Central memory CD8-positive, alpha-beta T cell (primary cell): ENCODE measurements around the gene OTUB2.

Source experiments
- ATAC-seq: fragments of 150-1000 bp; cut with Tn5 transposase; replicated peaks from 2 replicates; pipeline ENCODE4 v1.10.0; 2022; ENCODE audit warnings: mild to moderate bottlenecking, moderate FRiP score, moderate number of reproducible peaks; ENCODE audit not compliant: poor library complexity, severe bottlenecking; ENCODE audit errors: extremely low read depth
- DNase-seq, 2 donors: peaks; one replicate each; pipeline ENCODE4 v3.0.0; 2021; ENCODE audit warnings: low spot score in 2 of 2
- H3K27ac Mint-ChIP-seq: one replicate; pipeline ENCODE4 v1.8.0; 2022; ENCODE audit warnings: low read depth, mild to moderate bottlenecking, moderate library complexity, mixed read lengths
- H3K27me3 Mint-ChIP-seq: one replicate; pipeline ENCODE4 v1.8.0; 2022; ENCODE audit warnings: mixed read lengths
- H3K36me3 Mint-ChIP-seq: one replicate; pipeline ENCODE4 v1.8.0; 2022; ENCODE audit warnings: mild to moderate bottlenecking, moderate library complexity, mixed read lengths; ENCODE audit not compliant: insufficient read depth
- H3K4me1 Mint-ChIP-seq: one replicate; pipeline ENCODE4 v1.8.0; 2022; ENCODE audit warnings: mixed read lengths
- H3K4me3 Mint-ChIP-seq: one replicate; pipeline ENCODE4 v1.8.0; 2022; ENCODE audit warnings: mild to moderate bottlenecking, moderate library complexity, mixed read lengths
- H3K9me3 Mint-ChIP-seq: one replicate; pipeline ENCODE4 v1.8.0; 2022; ENCODE audit warnings: mixed read lengths

Gene OTUB2

GRCh38 chr14:94018308-94018707 is 7.8 kb upstream of the OTUB2 start:
- Mint-ChIP-seq H3K36me3 (no peaks in the 10 kb centered on the region), H3K4me1 (no peaks in the 10 kb centered on the region), H3K4me3 (no peak overlapping the region), H3K27ac (no peak overlapping the region), H3K27me3 (peaks cover 27% of the 10 kb centered on the region), H3K9me3 (no peaks in the 10 kb centered on the region)
- DNase-seq = no peak
- ATAC-seq = no peak

DNA sequence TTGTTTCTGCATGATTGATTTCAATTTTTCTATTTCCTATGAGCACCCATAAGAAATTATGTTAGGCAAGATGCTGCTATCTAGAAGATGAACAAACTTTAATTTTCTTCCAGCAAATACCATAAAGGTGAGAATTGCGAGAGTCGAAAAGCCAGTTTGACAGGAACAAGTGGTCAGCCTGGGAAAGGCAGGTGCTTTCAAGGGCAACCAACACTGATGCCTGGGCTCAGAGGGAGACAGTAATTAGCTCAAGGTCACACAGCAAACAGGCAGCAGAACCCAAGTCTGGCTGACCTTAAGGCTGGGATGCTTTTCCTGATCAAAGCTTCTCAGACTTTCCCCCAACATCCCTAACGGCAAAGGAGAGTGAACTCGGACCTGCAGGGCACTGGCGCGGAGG is 6.8 kb upstream of the OTUB2 start:
- no peaks in the 10 kb centered on the region for H3K4me1 Mint-ChIP-seq
- no peak for DNase-seq
- H3K36me3 Mint-ChIP-seq = no peaks in the 10 kb centered on the region
- H3K27me3 Mint-ChIP-seq = peaks cover 38% of the 10 kb centered on the region
- H3K9me3 Mint-ChIP-seq = no peaks in the 10 kb centered on the region
- no peak overlapping the region for H3K4me3 Mint-ChIP-seq
- no peak overlapping the region for H3K27ac Mint-ChIP-seq
- no peak for ATAC-seq

GRCh38 chr14:94020267-94020666 is 5.9 kb upstream of the OTUB2 start:
- no peak overlapping the region for H3K27ac Mint-ChIP-seq

GRCh38 chr14:94021001-94021400 is 5.1 kb upstream of the OTUB2 start:
- no peak overlapping the region for H3K27ac Mint-ChIP-seq
- no peak for DNase-seq
- peaks cover 1% of the 10 kb centered on the region for H3K36me3 Mint-ChIP-seq
- no peaks in the 10 kb centered on the region for H3K9me3 Mint-ChIP-seq
- ATAC-seq = no peak
- H3K4me1 Mint-ChIP-seq = peaks cover 3% of the 10 kb centered on the region
- no peak overlapping the region for H3K4me3 Mint-ChIP-seq
- H3K27me3 Mint-ChIP-seq = peaks cover 41% of the 10 kb centered on the region

More at GRCh38 chr14:94020267-94020666, 5.9 kb upstream of the OTUB2 start:
- H3K4me1 Mint-ChIP-seq = no peaks in the 10 kb centered on the region
- H3K36me3 Mint-ChIP-seq = no peaks in the 10 kb centered on the region
- no peak for ATAC-seq
- DNase-seq = no peak
- no peak overlapping the region for H3K4me3 Mint-ChIP-seq
- H3K27me3 Mint-ChIP-seq = peaks cover 41% of the 10 kb centered on the region
- H3K9me3 Mint-ChIP-seq = no peaks in the 10 kb centered on the region

DNA sequence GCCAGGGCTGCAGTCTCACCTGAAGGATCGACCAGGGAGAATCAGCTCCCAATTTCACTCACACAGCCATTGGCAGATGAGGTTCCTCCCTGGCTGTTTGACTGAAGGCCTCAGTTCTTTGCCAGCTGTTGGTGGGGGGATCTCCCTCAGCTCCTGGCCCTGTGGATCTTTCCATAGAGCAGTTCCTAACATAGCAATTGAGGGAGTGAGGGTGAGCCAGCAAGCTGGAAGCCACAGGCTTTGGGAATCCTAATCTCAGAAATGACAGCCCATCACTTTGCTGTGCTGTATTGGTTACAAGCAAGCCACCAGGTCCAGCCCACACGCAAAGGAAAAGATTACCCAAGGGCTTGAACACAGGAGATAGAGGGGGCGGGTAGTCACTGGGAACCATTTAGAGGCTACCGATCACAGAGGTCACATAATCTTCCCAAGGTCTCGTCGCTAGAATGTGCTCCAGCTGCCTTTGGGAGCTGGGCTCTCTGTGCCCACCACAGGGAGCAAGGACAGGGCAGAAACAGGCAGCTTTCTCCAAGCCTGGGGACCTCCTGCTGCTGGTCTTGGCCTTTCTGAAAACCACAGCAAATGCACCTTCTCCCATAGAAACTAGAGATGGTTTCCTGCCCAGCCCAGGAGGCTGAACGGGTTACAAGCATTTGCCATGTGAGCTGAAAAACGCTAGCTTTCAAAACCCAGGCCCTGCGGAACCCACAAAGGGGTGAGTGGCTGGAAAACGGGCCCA is 4.6 kb upstream of the OTUB2 start:
- Mint-ChIP-seq H3K9me3 (no peaks in the 10 kb centered on the region), H3K36me3 (peaks cover 3% of the 10 kb centered on the region), H3K4me1 (peaks cover 5% of the 10 kb centered on the region), H3K4me3 (no peak overlapping the region), H3K27ac (no peak overlapping the region), H3K27me3 (peaks cover 41% of the 10 kb centered on the region)
- DNase-seq (no peak), ATAC-seq (no peak)

DNA sequence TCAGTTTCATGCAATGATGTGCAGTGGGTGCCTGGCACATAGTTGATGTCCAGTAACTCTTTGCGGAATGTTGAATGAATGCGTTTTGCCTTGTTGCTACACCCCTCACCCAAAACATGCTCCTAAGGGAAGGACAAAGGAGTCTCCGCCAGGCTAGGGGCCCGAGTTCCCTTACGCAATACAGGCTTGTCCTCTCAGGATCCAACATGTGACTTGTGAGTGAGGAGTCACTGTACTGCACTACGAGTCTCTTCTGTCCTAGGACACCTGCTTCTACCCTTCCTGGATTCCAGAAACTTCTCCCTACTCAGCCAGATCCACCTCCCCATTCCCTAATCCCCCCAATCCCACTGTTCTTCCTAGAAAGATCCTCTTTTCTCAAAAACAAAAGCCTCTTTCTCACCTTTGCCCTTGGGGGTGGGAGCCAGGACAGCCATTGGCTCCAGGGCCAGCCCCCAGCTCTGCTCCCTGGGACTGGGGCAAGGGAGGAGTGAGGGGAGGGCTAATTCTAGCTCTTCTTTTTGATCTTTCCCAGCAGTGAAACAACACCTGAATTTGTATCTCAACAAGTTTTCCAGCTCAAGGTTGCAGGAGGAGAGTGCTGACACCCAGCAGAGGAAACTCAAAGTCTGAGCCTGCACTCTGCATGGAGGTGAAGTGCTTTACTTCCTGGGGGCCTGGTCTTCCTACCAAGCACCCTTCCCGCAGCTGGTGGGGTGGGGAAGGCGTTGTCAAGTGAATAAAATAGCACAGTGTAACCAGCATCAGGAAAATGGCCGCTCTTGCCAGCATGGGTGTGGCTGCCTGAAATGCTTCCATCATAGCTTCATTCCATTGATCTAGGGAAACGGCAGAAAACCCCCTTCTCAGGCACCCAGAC is 3.4 kb upstream of the OTUB2 start:
- Mint-ChIP-seq H3K27me3 (peaks cover 38% of the 10 kb centered on the region), H3K36me3 (peaks cover 3% of the 10 kb centered on the region), H3K4me1 (peaks cover 5% of the 10 kb centered on the region), H3K9me3 (no peaks in the 10 kb centered on the region), H3K27ac (no peak overlapping the region), H3K4me3 (no peak overlapping the region)
- no peak for DNase-seq
- ATAC-seq = no peak

DNA sequence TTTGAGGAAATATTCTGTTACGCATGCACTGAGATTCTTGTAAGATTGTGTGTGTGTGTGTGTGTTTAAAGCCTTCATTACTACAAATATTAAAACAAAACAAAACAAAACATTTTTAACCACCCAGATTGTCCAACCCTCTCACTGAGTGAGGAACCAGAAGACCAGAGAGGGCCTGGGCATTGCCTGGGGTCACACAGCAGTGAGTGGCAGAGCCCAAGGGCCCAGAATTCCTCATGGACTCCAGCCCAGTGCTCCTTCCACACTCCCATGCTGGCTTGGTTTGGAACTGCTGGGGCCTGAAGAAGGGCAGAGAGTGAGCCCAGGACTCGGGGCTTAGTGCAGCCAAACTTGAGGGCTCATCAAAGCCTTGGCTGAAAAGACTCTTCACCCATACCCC is 1.6 kb upstream of the OTUB2 start:
- H3K4me1 Mint-ChIP-seq = peaks cover 12% of the 10 kb centered on the region

DNA sequence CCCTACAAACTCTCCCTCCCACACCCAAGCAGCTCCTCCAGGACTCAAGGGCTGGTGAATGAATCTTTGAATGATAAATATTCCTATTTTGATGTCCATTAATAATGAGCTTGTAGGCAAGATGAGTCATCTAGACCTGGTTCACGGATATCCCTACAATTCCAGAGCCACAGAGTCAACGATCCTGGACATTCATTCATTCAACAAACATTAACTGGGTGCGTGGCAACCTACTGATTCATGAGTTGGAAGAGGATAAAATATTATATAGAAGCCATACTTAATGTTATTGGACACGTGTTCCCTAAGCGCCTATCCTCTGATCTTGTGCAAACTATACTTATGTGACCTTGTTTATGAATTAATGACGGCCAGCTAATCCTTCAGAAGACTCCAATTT is 420 bp upstream of the OTUB2 start:
- H3K27me3 Mint-ChIP-seq = peaks cover 27% of the 10 kb centered on the region
- H3K36me3 Mint-ChIP-seq = peaks cover 3% of the 10 kb centered on the region
- H3K27ac Mint-ChIP-seq = no peak overlapping the region
- no peak for DNase-seq
- H3K9me3 Mint-ChIP-seq = no peaks in the 10 kb centered on the region
- H3K4me1 Mint-ChIP-seq = peaks cover 12% of the 10 kb centered on the region
- ATAC-seq = no peak
- H3K4me3 Mint-ChIP-seq = peak overlapping the region; percentile 73

More for the DNA sequence above, 1.6 kb upstream of the OTUB2 start:
- Mint-ChIP-seq H3K27ac (no peak overlapping the region), H3K27me3 (peaks cover 27% of the 10 kb centered on the region), H3K36me3 (peaks cover 3% of the 10 kb centered on the region), H3K4me3 (no peak overlapping the region), H3K9me3 (no peaks in the 10 kb centered on the region)
- no peak for DNase-seq
- no peak for ATAC-seq

DNA sequence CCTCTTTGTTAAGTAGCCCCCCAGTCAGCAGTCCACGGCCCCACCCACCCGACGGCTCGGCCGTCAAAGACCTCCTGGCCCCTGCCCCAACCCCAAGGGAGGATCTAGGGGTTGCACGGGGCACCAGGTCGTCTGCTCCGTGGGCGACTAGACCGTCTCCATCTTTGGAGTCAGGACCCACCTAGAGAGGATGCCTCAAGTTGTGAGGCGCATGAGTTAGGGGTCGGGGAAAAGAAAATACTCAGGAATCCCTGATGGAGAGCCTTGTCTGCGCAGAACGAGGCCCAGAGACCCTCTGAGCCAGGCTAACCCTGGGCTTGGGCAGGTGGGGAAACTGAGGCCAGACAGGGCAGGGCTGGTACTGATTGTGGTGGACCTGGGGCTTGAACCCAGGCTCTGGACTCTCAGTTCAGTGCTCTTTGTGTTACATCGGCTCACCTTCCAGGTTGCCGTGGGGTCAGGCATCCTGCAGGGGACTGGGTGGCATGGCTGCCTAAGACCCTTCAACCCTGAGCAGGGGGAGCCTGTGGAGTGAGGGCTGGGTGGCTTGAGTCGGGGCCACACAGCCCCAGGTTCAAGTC is 839 bp downstream of the OTUB2 start:
- no peak for DNase-seq
- H3K4me3 Mint-ChIP-seq = peak overlapping the region; percentile 39
- H3K27me3 Mint-ChIP-seq = peaks cover 27% of the 10 kb centered on the region
- no peak overlapping the region for H3K27ac Mint-ChIP-seq
- no peaks in the 10 kb centered on the region for H3K9me3 Mint-ChIP-seq
- H3K4me1 Mint-ChIP-seq = peaks cover 12% of the 10 kb centered on the region
- peaks cover 3% of the 10 kb centered on the region for H3K36me3 Mint-ChIP-seq
- no peak for ATAC-seq

DNA sequence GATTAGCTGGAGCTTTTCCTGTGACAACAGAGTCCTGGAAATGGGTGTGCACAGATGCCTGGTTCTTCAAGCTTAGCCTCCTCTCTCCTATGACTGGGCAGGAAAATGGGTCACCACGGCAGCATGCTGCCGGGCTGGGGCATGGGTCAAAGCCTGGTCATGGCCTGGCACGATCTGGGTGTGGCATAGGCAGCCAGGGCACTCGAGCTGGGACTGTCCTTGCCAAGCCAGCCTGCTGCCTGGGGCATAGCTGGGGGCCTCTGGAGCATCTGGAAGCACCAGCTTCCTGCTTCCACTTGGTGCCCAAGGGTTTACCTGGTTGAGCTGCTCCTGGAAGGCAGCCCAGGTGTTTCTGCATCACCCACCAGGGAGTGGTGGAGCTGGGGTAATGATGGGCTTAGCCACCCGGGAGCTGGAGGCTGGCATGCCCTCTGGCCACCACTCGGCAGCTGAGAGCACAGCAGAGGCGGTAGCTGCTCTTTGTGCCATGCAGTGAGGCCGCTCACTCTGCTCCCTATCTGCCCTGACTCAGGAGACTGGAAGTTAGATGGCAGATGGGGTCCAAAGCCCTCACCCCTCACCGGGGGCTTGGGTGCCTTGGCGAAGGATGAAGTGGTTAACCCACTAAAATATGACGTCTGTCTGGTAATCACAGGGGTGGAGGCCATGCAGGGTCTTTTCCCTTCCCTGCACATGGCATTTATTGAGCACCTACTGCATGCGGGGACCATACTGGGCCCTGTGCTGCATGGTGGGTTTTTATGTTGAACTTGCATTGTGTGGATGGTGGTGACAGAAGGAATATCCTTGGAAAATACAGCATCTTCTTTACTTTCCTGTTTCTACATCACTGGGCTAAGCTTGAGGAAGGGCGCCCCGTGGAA is 1.7 kb downstream of the OTUB2 start:
- no peaks in the 10 kb centered on the region for H3K9me3 Mint-ChIP-seq

GRCh38 chr14:94028450-94028826 is 2.3 kb downstream of the OTUB2 start:
- peaks cover 12% of the 10 kb centered on the region for H3K4me1 Mint-ChIP-seq
- DNase-seq = no peak
- no peak for ATAC-seq
- peak overlapping the region; percentile 26 for H3K4me3 Mint-ChIP-seq
- no peak overlapping the region for H3K27ac Mint-ChIP-seq
- H3K9me3 Mint-ChIP-seq = no peaks in the 10 kb centered on the region
- peaks cover 13% of the 10 kb centered on the region for H3K27me3 Mint-ChIP-seq
- H3K36me3 Mint-ChIP-seq = peaks cover 3% of the 10 kb centered on the region

More for the DNA sequence above, 1.7 kb downstream of the OTUB2 start:
- ATAC-seq = no peak
- peak overlapping the region; percentile 39 for H3K4me3 Mint-ChIP-seq
- H3K4me1 Mint-ChIP-seq = peaks cover 12% of the 10 kb centered on the region
- peaks cover 3% of the 10 kb centered on the region for H3K36me3 Mint-ChIP-seq
- H3K27ac Mint-ChIP-seq = no peak overlapping the region
- peaks cover 19% of the 10 kb centered on the region for H3K27me3 Mint-ChIP-seq
- DNase-seq = no peak

DNA sequence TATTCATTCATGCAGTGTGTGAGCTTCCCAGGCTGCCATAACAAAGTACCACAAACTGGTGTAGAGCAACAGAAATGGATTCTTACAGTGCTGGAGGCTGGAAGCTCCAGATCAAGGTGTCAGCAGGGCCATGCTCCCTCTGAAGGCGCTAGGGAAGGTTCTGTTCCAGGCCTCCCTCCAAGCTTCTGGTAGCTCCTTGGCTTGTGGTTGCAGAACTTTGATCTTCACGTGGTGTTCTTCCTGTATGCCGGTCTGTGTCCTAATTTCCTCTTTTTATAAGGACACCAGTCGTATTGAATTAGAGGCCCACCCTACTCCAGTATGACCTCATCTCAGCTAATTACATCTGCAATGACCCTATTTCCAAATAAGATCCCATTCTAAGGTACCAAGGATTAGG is 3.1 kb downstream of the OTUB2 start:
- no peak overlapping the region for H3K27ac Mint-ChIP-seq
- ATAC-seq (no peak), DNase-seq (no peak)
- peaks cover 4% of the 10 kb centered on the region for H3K27me3 Mint-ChIP-seq
- no peak overlapping the region for H3K4me3 Mint-ChIP-seq
- H3K9me3 Mint-ChIP-seq = no peaks in the 10 kb centered on the region
- peaks cover 12% of the 10 kb centered on the region for H3K4me1 Mint-ChIP-seq
- H3K36me3 Mint-ChIP-seq = peaks cover 3% of the 10 kb centered on the region
